SK-N-SH (cell line): Measurements from ENCODE around the gene BBS9.

Source experiments
- CTCF ChIP-seq: fragments of 200-600 bp; sonication (generic); IDR thresholded peaks from 2 replicates; pipeline ENCODE4 v1.6.1; 2017; ENCODE audit warnings: antibody characterized with exemption, mild to moderate bottlenecking, moderate library complexity
- EZH2phosphoT487 ChIP-seq: fragments of 200-600 bp; sonication (generic); IDR thresholded peaks from 2 replicates; pipeline ENCODE4 v1.6.1; 2017; ENCODE audit warnings: low read depth, mixed run types, mild to moderate bottlenecking, antibody characterized with exemption, moderate library complexity, borderline replicate concordance
- JUND ChIP-seq: IDR thresholded peaks from 2 replicates; pipeline ENCODE4 v1.4.0; 2012
- PBX3 ChIP-seq: IDR thresholded peaks from 2 replicates; pipeline ENCODE4; 2012
- POLR2AphosphoS5 ChIP-seq: IDR thresholded peaks from 2 replicates; pipeline ENCODE4 v1.6.1; 2012; ENCODE audit warnings: low read depth, low read length
- RAD21 ChIP-seq: IDR thresholded peaks from 2 replicates; pipeline ENCODE4 v1.6.1; 2012; ENCODE audit warnings: mild to moderate bottlenecking, low read length
- RXRA ChIP-seq: IDR thresholded peaks from 2 replicates; pipeline ENCODE4 v1.4.0; 2012; ENCODE audit warnings: low read depth, mild to moderate bottlenecking, borderline replicate concordance
- SIN3A ChIP-seq: IDR thresholded peaks from 2 replicates; pipeline ENCODE4 v1.6.1; 2012; ENCODE audit warnings: low read depth, mild to moderate bottlenecking, low read length, moderate library complexity, borderline replicate concordance
- USF2 ChIP-seq: fragments of 150-350 bp; IDR thresholded peaks from 2 replicates; pipeline ENCODE4 v1.6.1; 2017; ENCODE audit warnings: antibody characterized with exemption, low read length, low read depth, borderline replicate concordance
- YY1 ChIP-seq: IDR thresholded peaks from 2 replicates; pipeline ENCODE4 v1.4.0; 2012; ENCODE audit warnings: low read depth, mild to moderate bottlenecking

- TF ChIP-seq CTCF (no peak), POLR2AphosphoS5 (no peak), YY1 (no peak), JUND (no peak), RXRA (no peak), PBX3 (no peak), USF2 (no peak), EZH2phosphoT487 (no peak), RAD21 (no peak), SIN3A (no peak)
These were observed 405.5 kb downstream of the BBS9 start for GRCh38 chr7:33534833-33535232.
